NCI-H1930 (cell line): ENCODE results near the gene CELA2A.
"Not testable (repeated sequence)": the region's sequence is repeated elsewhere in the genome, so short reads cannot be mapped to it uniquely, and the experiment has no call there.

Experiments used
- DNase-seq, 2 experiments: peaks; one replicate each; lab custom pipeline; 2025; lab: John Stamatoyannopoulos, UW

The CELA2A gene

DNA sequence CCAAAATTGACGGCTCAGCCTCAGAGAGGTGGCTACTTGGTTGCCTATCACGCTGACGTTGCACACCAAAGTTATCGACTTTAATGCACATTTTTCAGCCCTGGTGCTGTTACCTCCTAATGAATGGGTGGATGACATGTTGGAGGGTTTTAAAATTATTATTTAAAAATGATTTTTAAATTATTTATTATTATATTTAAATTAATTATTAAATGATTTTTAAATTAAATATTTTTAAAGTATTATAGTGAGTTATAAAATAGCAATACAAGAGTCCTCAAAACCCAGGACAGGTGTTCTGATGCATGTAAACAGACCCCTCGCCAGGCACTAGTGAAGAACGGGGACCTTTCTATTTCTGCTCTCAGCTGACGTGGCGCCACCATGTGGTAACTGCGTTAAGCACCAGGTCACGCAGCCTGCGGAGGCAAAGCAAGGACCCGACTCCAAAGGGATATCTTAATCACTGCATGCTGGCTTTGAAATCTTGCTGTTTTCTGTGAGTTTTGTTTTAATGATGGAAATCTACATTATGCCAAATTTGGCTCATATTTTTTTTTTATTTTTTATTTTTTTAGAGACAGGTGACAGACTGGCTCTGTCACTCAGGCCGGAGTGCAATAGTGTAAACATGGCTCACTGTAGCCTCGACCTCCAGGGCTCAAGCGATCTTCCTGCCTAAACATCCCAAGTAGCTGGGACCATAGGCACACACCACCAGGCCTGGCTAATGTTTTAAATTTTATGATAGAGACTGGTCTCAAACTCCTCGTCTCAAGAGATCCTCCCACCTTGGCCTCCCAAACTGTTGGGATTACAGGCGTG is 44.9 kb downstream of the CELA2A start:
- peak; percentile 16 to 45 for DNase-seq

DNA sequence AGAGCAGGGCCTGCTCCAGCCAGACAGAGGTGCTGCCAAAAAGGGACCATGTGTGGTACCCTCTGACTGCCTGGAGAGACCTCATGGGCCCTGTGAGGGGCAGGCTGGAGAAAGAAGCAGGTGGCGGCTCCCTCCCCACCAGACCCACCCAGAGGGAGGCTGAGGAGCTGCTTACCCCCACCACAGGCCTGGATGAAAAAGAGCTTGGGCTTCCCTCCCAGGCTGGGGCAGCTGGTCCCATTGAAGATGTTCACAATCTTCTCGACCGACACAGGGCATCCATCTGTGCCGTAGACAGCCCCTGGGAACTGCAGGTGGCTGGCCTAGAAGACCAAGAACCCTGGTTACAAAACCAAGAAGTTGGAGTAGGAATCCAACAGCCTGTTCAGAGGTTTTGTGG is 47.9 kb downstream of the CELA2A start:
- DNase-seq = no peak

DNA sequence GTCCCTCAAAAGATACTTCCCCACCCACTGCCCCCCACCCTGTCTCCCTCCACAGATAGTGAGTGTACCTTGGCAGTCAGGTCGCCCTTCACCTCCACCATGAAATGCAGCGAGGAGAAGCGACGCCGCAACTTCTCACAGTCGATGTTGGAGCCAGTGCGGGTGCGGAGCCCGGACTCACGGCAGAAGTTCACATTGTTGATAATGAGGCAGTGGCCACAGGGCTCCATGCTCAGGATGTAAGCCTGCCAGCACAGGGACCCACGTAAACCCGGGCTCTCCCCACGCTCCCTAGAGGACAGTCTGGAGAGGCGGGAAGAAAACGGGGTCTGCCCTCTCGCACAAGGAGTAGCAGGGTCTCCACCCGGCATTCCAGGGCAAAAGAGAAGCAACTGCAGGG is 50.3 kb downstream of the CELA2A start:
- DNase-seq = no peak

DNA sequence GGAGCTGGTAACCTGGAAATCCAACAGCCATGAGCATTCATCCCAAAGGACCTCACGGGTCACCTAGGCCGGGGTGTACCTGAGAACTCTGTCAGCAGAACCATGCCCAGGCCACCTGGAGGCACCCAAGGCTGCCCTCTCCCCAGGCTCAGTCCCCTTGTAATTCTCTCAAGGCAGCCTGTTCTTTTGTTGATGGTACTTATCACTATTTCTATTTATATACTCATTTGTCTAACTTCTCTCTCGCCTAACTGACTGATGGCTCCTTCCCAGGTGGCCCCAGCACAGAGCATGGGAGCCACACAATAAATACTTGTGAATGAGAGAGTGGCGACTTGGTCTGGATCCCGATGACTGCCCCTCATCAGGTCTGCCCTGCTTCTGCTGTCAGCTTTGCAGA is 50.7 kb downstream of the CELA2A start:
- DNase-seq = no peak

DNA sequence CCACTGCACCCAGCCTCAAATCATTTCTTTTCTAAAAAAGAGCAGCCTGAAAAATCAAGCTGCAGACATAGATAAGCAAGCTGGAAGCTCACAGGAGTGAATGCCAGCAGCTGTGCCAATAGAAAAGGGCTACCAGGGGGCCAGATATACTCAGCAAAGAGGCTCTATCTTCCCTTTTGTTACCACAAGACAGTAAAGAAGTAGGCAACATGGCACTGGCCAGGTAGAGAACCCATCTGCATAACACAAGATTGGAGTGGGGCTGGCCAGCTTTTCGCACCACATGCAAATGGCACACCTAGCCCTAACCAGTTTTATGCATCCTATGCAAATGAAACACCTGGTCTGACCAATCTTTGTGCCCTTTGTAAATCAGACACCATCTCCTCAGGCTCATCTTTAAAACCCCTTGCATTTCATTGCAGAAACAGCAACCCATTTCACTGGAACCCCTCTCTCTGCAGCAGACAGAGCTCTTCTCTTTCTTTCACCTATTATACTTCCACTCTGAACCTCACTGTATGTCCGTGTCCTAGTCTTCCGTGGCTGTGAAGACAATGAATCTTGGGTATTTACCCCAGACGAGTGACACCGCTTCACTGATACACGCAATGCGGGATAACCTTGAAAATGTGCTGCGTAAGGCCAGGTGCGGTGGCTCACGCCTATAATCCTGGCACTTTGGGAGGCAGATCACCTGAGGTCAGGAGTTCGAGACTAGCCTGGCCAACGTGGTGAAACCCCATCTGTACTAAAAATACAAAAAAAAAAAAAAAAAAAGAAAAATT is 52.4 kb downstream of the CELA2A start:
- DNase-seq = no peak

DNA sequence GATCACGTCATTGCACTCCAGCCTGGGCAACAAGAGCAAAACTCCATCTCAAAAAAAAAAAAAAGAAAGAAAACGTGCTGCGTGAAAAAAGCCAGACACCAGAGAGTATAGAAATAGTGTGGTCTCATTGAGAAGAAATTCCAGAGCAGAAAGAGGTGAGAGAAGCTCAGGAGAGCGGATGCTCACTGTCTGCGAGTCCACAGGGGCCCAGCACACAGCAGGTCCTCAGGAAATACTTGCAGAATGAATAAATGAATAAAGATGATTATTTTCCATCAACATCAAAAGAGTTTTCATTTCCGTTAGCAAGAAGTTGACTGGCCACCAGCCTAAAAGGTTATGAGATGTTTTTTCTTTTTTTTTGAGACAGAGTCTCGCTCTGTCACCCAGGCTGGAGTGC is 53.1 kb downstream of the CELA2A start:
- DNase-seq = no peak

DNA sequence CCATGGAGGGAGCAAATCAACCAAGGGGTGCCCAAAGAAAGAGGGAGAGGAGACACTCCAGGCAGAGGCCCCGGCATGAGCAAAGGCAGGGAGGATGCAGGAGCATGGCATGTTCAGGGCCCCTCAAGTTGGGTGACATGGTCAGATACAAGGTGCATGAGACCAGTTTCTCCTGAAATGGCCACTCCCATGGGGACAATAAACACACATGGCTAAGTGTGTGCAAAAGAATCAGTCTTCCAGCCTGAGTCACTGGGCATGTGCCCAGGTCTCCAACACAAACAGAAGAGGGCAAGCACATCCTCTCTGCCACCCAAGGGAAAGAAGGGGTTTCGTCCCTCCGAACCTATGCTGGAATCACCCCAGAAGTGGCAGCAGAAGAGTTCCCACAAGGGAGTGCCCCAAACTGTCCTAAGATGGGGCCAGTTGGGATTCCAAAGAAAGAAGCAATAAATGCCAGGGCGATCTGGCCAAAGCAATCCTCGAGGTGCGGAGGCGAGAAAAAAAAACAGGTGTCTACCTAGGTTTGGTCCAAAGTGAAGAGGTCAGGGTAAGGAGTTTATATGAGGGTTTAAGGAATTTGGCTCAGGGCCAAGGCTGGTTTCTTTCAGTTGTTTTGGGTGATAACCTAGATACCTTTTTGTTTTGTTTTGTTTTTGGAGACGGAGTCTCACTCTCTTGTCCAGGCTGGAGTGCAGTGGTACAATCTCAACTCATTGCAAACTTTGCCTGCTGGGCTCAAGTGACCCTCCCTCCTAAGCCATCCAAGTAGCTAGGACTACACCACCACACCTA is 54.3 kb downstream of the CELA2A start:
- DNase-seq = no peak

DNA sequence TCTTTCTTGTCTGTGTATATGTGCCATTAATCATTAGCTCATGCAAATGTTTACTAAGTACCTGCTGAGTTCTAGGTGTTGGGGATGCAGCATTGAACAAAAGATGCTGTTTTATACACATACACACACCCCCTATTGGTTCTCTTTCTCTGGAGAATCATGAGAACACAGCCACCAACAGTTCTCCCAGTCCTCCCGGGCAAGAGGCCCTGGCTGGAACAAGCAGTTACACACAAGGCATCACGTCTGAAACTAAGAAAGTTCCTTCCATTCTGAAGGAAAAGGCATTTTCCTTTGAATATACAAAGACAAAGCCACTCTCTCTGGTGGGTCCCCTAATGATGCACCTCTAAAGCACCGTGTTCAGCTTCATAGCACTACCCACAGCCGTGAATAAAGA is 56.7 kb downstream of the CELA2A start:
- DNase-seq = no peak

DNA sequence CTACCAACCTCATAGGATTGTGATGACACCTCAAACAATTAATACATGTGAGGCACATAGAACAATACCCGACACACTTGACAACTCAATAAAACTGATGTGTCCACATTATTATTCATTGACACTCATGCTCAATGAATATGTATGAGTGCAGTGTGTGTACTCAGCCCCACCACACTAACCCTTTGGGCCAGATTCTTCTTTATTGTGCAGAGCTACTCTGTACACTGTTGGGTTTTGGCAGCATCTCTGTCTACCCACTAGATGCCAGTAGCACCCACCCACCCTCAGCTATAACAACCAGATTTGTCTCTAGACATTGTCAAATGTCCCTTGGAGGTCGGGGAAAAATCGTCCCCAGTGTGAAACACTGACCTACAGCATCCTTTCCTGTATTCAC is 57.4 kb downstream of the CELA2A start:
- no peak for DNase-seq

DNA sequence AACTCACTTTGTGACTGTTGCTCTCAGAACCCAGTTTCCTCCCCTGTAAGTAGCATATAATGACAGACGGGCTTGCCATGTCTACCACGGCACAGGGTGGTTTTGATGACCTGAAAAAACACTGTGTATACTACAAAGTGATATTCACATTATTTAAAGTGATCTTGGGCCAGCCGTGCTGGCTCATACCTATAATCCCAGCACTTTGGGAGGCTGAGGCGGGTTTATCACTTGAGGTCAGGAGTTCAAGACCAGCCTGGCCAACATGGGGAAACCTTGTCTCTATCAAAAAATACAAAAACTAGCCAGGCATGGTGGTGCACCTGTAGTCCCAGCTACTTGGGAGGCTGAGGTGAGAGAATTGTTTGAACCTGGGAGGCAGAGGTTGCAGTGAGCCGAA is 58.0 kb downstream of the CELA2A start:
- DNase-seq = not testable (repeated sequence)

DNA sequence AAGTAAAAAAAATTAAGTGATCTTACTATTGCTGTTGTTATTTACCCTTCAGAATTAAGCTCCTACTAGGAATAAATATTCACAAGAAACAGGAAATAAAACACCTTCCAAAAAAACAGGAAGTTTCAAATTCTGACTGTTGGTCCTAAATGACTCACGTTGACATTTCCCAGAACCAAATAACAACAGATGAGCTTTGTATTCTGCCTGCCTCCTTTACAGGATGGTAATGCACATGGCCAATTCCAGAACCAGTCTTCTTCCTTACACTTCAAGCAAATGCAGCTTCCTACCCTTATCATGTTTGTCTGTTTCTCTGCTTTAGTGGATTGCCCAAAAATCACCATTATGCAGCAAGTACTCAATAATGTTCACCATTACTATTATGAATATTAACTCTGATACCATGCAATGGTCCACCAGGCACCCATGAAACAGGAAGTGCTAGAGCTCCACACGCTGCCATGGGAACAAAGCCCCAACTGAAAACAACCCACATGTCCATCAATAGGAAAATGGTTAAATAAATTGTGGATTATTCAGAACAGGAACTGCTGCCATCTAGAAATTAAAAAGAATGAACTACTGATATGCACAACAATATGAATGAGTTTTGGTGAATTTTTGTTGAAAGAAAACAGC is 58.6 kb downstream of the CELA2A start:
- DNase-seq = no peak

DNA sequence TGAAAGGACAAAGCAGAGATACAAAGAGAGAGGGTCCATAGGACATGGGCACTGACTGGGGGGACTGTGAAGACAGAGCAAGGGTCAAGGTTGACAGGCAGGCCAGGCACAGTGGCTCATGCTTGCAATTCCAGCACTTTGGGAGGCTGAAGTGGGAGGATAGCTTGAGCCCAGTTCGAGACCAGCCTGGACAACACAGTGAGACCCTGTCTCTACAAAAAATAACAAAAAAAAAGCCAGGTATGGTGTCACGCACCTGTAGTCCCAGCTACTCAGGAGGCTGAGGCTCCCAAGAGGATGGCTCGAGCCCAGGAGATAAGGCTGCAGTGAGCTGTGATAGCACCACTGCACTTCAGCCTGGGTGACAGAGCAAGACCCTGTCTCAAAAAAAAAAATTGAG is 63.1 kb downstream of the CELA2A start:
- DNase-seq = no peak

DNA sequence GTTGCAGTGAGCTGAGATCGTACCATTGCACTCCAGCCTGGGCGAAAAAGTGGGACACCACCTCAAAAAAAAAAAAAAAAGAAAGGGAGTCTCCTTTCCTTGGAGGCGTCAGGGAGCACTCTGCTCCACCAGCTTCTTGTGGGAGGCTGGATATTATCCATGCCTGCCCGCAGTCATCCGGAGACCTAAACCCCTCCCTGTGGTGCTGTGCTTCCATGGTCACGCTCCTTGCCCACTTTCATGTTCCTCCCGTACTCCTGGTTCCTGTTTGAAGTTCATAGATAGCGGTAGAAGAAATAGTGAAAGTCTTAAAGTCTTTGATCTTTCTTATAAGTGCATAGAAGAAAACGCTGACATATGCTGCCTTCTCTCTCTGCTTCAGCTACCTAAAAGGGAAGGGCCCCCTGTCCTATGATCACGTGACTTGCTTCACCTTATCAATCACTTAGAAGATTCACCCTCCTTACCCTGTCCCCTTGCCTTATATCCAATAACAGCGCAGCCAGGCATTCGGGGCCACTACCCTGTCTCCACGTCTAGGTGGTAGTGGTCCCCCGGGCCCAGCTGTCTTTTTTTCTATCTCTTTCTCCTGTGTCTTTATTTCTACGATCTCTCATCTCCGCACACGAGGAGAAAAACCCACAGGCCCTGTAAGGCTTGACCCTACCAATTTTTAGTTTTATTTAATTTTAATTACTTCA is 64.8 kb downstream of the CELA2A start:
- not testable (repeated sequence) for DNase-seq
